Liver (tissue), 3 donors: ENCODE data around the gene NOP9.

ENCODE experiments used
- ATF3 ChIP-seq: IDR thresholded peaks from 2 replicates; pipeline ENCODE4 v1.6.1; 2016; ENCODE audit warnings: antibody characterized with exemption
- CTCF ChIP-seq: fragments of 150-350 bp; IDR thresholded peaks from 2 replicates; pipeline ENCODE4 v1.5.1; 2017; ENCODE audit warnings: improper control_type of control experiment, low read depth, low read length; ENCODE audit not compliant: missing input control
- FOXA1 ChIP-seq: IDR thresholded peaks from 2 replicates; pipeline ENCODE4 v1.6.1; 2016; ENCODE audit warnings: antibody characterized with exemption
- FOXA2 ChIP-seq: IDR thresholded peaks from 2 replicates; pipeline ENCODE4 v1.6.1; 2016; ENCODE audit warnings: antibody characterized with exemption
- JUND ChIP-seq, 2 donors: IDR thresholded peaks; 2 replicates each; pipeline ENCODE4 v1.6.1; 2016; ENCODE audit warnings: antibody characterized with exemption in 2 of 2
- MAX ChIP-seq: IDR thresholded peaks from 2 replicates; pipeline ENCODE4 v1.6.1; 2016; ENCODE audit warnings: antibody characterized with exemption
- NR2F2 ChIP-seq: IDR thresholded peaks from 2 replicates; pipeline ENCODE4 v1.6.1; 2016; ENCODE audit warnings: antibody characterized with exemption
- RAD21 ChIP-seq, 2 donors: IDR thresholded peaks; 2 replicates each; pipeline ENCODE4 v1.6.1; 2016; ENCODE audit warnings: antibody characterized with exemption in 2 of 2, mild to moderate bottlenecking in 2 of 2
- REST ChIP-seq: IDR thresholded peaks from 2 replicates; pipeline ENCODE4 v1.6.1; 2016; ENCODE audit warnings: antibody characterized with exemption, mild to moderate bottlenecking
- RXRA ChIP-seq, 2 donors: IDR thresholded peaks; 2 replicates each; pipeline ENCODE4 v1.6.1; 2017 to 2018; ENCODE audit warnings: antibody characterized with exemption in 2 of 2, mild to moderate bottlenecking in 1 of 2
- SP1 ChIP-seq: IDR thresholded peaks from 2 replicates; pipeline ENCODE4 v1.6.1; 2018; ENCODE audit warnings: antibody characterized with exemption, mild to moderate bottlenecking
- TAF1 ChIP-seq: conservative IDR thresholded peaks from 2 replicates; pipeline ENCODE4 v1.6.1; 2016; ENCODE audit warnings: antibody characterized with exemption, mild to moderate bottlenecking
- YY1 ChIP-seq: IDR thresholded peaks from 2 replicates; pipeline ENCODE4 v1.6.1; 2016; ENCODE audit warnings: antibody characterized with exemption, mild to moderate bottlenecking
- ZBTB33 ChIP-seq: IDR thresholded peaks from 2 replicates; pipeline ENCODE4 v1.6.1; 2016; ENCODE audit warnings: antibody characterized with exemption
- donor health status: healthy.
- donor health status: healthy.

GRCh38 chr14:24315807-24316596, 16.4 kb downstream of the NOP9 start:
- no peak for TF ChIP-seq MAX
- peak; percentile 25 for TF ChIP-seq CTCF
- peak; percentile 50 for TF ChIP-seq NR2F2
- TF ChIP-seq RXRA (IDR thresholded peaks at IDR 0.05), result no peak
- TF ChIP-seq FOXA2, result no peak
- no peak for TF ChIP-seq ATF3
- no peak for TF ChIP-seq YY1
- no peak for TF ChIP-seq ZBTB33
- TF ChIP-seq REST, result no peak
- TF ChIP-seq SP1, result peak; percentile 55
- TF ChIP-seq FOXA1, result no peak
- no peak for TF ChIP-seq TAF1
- no peak for TF ChIP-seq JUND (IDR thresholded peaks at IDR 0.05)
- peak in 1 of 2 donors; percentile 39 for TF ChIP-seq RAD21 (IDR thresholded peaks at IDR 0.05)
